GM19438 (cell line): ENCODE data around the gene STH.
"Not testable (repeated sequence)": the region's sequence is repeated elsewhere in the genome, so short reads cannot be mapped to it uniquely, and the experiment has no call there.

Experiments used
- ATAC-seq: cut with Tn5 transposase; IDR thresholded peaks from one replicate; pipeline ENCODE4 v1.9.1; 2021; ENCODE audit warnings: low read depth; ENCODE audit not compliant: unreplicated experiment

The STH gene

DNA sequence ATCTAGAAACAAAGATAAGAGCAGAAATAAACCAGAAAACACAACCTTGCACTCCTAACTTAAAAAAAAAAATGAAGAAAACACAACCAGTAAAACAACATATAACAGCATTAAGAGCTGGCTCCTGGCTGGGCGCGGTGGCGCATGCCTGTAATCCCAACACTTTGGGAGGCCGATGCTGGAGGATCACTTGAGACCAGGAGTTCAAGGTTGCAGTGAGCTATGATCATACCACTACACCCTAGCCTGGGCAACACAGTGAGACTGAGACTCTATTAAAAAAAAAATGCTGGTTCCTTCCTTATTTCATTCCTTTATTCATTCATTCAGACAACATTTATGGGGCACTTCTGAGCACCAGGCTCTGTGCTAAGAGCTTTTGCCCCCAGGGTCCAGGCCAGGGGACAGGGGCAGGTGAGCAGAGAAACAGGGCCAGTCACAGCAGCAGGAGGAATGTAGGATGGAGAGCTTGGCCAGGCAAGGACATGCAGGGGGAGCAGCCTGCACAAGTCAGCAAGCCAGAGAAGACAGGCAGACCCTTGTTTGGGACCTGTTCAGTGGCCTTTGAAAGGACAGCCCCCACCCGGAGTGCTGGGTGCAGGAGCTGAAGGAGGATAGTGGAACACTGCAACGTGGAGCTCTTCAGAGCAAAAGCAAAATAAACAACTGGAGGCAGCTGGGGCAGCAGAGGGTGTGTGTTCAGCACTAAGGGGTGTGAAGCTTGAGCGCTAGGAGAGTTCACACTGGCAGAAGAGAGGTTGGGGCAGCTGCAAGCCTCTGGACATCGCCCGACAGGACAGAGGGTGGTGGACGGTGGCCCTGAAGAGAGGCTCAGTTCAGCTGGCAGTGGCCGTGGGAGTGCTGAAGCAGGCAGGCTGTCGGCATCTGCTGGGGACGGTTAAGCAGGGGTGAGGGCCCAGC, 2.6 kb downstream of the STH start:
- no peak for ATAC-seq

DNA sequence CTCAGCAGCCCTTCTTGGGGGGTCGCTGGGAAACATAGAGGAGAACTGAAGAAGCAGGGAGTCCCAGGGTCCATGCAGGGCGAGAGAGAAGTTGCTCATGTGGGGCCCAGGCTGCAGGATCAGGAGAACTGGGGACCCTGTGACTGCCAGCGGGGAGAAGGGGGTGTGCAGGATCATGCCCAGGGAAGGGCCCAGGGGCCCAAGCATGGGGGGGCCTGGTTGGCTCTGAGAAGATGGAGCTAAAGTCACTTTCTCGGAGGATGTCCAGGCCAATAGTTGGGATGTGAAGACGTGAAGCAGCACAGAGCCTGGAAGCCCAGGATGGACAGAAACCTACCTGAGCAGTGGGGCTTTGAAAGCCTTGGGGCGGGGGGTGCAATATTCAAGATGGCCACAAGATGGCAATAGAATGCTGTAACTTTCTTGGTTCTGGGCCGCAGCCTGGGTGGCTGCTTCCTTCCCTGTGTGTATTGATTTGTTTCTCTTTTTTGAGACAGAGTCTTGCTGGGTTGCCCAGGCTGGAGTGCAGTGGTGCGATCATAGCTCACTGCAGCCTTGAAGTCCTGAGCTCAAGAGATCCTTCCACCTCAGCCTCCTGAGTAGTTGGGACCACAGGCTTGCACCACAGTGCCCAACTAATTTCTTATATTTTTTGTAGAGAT, 3.4 kb downstream of the STH start:
- no peak for ATAC-seq

DNA sequence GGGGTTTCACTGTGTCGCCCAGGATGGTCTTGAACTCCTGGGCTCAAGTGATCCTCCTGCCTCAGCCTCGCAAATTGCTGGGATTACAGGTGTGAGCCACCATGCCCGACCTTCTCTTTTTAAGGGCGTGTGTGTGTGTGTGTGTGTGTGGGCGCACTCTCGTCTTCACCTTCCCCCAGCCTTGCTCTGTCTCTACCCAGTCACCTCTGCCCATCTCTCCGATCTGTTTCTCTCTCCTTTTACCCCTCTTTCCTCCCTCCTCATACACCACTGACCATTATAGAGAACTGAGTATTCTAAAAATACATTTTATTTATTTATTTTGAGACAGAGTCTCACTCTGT, 3.9 kb downstream of the STH start:
- no peak for ATAC-seq

DNA sequence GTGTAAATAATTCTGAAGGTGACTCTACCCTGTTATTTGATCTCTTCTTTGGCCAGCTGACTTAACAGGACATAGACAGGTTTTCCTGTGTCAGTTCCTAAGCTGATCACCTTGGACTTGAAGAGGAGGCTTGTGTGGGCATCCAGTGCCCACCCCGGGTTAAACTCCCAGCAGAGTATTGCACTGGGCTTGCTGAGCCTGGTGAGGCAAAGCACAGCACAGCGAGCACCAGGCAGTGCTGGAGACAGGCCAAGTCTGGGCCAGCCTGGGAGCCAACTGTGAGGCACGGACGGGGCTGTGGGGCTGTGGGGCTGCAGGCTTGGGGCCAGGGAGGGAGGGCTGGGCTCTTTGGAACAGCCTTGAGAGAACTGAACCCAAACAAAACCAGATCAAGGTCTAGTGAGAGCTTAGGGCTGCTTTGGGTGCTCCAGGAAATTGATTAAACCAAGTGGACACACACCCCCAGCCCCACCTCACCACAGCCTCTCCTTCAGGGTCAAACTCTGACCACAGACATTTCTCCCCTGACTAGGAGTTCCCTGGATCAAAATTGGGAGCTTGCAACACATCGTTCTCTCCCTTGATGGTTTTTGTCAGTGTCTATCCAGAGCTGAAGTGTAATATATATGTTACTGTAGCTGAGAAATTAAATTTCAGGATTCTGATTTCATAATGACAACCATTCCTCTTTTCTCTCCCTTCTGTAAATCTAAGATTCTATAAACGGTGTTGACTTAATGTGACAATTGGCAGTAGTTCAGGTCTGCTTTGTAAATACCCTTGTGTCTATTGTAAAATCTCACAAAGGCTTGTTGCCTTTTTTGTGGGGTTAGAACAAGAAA, 5.1 kb downstream of the STH start:
- no peak for ATAC-seq

DNA sequence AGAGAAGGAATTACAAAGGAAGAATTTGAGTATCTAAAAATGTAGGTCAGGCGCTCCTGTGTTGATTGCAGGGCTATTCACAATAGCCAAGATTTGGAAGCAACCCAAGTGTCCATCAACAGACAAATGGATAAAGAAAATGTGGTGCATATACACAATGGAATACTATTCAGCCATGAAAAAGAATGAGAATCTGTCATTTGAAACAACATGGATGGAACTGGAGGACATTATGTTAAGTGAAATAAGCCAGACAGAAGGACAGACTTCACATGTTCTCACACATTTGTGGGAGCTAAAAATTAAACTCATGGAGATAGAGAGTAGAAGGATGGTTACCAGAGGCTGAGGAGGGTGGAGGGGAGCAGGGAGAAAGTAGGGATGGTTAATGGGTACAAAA, 7.0 kb downstream of the STH start:
- not testable (repeated sequence) for ATAC-seq

DNA sequence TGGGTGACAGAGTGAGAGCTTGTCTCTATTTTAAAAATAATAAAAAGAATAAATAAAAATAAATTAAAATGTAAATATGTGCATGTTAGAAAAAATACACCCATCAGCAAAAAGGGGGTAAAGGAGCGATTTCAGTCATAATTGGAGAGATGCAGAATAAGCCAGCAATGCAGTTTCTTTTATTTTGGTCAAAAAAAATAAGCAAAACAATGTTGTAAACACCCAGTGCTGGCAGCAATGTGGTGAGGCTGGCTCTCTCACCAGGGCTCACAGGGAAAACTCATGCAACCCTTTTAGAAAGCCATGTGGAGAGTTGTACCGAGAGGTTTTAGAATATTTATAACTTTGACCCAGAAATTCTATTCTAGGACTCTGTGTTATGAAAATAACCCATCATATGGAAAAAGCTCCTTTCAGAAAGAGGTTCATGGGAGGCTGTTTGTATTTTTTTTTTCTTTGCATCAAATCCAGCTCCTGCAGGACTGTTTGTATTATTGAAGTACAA, 8.5 kb downstream of the STH start:
- no peak for ATAC-seq

DNA sequence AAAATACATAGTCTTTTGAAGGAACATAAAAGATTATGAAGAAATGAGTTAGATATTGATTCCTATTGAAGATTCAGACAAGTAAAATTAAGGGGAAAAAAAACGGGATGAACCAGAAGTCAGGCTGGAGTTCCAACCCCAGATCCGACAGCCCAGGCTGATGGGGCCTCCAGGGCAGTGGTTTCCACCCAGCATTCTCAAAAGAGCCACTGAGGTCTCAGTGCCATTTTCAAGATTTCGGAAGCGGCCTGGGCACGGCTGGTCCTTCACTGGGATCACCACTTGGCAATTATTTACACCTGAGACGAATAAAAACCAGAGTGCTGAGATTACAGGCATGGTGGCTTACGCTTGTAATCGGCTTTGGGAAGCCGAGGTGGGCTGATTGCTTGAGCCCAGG, 9.5 kb downstream of the STH start:
- ATAC-seq = no peak

DNA sequence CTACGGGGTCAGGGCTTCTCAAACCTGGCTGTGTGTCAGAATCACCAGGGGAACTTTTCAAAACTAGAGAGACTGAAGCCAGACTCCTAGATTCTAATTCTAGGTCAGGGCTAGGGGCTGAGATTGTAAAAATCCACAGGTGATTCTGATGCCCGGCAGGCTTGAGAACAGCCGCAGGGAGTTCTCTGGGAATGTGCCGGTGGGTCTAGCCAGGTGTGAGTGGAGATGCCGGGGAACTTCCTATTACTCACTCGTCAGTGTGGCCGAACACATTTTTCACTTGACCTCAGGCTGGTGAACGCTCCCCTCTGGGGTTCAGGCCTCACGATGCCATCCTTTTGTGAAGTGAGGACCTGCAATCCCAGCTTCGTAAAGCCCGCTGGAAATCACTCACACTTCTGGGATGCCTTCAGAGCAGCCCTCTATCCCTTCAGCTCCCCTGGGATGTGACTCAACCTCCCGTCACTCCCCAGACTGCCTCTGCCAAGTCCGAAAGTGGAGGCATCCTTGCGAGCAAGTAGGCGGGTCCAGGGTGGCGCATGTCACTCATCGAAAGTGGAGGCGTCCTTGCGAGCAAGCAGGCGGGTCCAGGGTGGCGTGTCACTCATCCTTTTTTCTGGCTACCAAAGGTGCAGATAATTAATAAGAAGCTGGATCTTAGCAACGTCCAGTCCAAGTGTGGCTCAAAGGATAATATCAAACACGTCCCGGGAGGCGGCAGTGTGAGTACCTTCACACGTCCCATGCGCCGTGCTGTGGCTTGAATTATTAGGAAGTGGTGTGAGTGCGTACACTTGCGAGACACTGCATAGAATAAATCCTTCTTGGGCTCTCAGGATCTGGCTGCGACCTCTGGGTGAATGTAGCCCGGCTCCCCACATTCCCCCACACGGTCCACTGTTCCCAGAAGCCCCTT, 10.9 kb downstream of the STH start:
- ATAC-seq = no peak

DNA sequence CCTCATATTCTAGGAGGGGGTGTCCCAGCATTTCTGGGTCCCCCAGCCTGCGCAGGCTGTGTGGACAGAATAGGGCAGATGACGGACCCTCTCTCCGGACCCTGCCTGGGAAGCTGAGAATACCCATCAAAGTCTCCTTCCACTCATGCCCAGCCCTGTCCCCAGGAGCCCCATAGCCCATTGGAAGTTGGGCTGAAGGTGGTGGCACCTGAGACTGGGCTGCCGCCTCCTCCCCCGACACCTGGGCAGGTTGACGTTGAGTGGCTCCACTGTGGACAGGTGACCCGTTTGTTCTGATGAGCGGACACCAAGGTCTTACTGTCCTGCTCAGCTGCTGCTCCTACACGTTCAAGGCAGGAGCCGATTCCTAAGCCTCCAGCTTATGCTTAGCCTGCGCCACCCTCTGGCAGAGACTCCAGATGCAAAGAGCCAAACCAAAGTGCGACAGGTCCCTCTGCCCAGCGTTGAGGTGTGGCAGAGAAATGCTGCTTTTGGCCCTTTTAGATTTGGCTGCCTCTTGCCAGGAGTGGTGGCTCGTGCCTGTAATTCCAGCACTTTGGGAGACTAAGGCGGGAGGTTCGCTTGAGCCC, 11.6 kb downstream of the STH start:
- ATAC-seq = no peak

DNA sequence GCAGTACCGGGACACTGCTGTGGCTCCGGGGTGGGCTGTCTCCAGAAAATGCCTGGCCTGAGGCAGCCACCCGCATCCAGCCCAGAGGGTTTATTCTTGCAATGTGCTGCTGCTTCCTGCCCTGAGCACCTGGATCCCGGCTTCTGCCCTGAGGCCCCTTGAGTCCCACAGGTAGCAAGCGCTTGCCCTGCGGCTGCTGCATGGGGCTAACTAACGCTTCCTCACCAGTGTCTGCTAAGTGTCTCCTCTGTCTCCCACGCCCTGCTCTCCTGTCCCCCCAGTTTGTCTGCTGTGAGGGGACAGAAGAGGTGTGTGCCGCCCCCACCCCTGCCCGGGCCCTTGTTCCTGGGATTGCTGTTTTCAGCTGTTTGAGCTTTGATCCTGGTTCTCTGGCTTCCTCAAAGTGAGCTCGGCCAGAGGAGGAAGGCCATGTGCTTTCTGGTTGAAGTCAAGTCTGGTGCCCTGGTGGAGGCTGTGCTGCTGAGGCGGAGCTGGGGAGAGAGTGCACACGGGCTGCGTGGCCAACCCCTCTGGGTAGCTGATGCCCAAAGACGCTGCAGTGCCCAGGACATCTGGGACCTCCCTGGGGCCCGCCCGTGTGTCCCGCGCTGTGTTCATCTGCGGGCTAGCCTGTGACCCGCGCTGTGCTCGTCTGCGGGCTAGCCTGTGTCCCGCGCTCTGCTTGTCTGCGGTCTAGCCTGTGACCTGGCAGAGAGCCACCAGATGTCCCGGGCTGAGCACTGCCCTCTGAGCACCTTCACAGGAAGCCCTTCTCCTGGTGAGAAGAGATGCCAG, 12.9 kb downstream of the STH start:
- no peak for ATAC-seq

DNA sequence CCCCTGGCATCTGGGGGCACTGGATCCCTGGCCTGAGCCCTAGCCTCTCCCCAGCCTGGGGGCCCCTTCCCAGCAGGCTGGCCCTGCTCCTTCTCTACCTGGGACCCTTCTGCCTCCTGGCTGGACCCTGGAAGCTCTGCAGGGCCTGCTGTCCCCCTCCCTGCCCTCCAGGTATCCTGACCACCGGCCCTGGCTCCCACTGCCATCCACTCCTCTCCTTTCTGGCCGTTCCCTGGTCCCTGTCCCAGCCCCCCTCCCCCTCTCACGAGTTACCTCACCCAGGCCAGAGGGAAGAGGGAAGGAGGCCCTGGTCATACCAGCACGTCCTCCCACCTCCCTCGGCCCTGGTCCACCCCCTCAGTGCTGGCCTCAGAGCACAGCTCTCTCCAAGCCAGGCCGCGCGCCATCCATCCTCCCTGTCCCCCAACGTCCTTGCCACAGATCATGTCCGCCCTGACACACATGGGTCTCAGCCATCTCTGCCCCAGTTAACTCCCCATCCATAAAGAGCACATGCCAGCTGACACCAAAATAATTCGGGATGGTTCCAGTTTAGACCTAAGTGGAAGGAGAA, 13.5 kb downstream of the STH start:
- ATAC-seq = no peak

DNA sequence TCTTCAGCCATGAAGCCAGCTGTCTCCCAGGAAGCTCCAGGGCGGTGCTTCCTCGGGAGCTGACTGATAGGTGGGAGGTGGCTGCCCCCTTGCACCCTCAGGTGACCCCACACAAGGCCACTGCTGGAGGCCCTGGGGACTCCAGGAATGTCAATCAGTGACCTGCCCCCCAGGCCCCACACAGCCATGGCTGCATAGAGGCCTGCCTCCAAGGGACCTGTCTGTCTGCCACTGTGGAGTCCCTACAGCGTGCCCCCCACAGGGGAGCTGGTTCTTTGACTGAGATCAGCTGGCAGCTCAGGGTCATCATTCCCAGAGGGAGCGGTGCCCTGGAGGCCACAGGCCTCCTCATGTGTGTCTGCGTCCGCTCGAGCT, 14.1 kb downstream of the STH start:
- ATAC-seq = no peak

DNA sequence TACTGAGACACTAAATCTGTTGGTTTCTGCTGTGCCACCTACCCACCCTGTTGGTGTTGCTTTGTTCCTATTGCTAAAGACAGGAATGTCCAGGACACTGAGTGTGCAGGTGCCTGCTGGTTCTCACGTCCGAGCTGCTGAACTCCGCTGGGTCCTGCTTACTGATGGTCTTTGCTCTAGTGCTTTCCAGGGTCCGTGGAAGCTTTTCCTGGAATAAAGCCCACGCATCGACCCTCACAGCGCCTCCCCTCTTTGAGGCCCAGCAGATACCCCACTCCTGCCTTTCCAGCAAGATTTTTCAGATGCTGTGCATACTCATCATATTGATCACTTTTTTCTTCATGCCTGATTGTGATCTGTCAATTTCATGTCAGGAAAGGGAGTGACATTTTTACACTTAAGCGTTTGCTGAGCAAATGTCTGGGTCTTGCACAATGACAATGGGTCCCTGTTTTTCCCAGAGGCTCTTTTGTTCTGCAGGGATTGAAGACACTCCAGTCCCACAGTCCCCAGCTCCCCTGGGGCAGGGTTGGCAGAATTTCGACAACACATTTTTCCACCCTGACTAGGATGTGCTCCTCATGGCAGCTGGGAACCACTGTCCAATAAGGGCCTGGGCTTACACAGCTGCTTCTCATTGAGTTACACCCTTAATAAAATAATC, 14.6 kb downstream of the STH start:
- ATAC-seq = no peak

DNA sequence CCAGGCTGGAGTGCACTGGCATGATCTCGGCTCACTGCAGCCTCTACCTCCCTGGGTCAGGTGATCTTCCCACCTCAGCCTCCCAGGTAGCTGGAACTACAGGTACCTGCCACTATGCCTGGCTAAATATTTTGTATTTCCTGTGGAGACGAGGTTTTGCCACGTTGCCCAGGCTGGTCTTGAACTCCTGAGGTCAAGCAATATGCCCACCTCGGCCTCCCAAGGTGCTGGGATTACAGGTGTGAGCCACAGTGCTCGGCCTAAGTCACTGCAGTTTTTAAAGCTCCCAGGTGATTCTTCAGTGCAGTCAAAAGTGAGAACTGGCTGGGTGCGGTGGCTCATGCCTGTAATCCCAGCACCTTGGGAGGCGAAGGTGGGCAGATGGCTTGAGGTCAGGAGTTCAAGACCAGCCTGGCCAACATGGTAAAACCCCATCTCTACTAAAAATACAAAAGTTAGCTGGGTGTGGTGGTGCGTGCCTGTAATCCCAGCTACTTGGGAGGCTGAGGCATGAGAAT, 20.4 kb downstream of the STH start:
- not testable (repeated sequence) for ATAC-seq

DNA sequence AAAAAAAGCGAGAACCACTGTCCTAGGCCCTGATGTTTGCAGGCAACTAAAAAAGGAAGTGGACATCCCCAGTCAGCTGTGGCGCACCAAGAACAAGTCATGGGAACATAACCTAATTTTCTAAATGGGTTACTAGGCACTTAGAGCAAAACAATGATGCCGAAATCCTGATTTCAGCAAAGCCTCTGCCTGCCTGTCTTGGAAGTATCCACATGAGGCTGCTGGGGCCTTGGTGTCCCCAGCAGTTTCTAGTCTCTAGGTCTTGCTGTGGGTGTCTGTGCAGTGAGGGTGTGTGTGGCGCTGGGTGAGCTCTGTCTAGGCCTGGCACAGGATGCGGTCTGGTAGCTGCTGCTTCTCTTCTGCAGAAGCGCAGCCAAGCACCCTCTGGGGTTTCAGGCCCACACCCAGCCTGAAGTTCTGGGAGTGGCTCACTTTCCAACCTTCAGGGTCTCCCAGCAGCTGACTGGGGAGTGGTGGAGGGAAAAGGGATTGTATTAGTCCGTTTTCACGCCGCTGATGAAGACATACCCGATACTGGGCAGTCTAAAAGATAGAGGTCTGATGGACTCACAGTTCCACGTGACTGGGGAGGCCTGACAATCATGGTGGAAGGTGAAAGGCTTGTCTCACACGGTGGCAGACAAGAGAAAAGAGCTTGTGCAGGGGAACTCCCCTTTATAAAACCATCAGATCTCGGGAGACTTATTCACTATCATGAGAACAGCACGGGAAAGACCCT, 21.1 kb downstream of the STH start:
- no peak for ATAC-seq

DNA sequence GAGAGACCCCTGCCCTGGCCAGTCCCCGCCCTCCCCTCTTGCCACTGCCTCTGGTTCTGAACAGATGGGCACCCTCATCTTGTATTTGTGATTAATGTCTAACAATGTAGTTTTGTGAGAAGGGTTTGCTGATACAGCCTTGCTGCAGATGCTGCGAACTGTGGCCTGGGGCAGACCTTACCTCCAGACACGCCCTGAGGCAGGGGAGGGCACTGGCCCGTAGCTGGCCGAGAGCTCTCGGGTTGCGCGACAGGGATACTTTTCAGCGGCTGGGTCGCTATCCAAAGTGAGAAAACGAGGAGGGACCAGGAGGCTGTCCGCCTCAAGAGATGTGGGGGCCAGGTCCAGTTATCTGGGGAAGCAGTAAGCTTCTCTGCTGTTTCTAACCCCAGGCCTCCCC, 21.9 kb downstream of the STH start:
- no peak for ATAC-seq

DNA sequence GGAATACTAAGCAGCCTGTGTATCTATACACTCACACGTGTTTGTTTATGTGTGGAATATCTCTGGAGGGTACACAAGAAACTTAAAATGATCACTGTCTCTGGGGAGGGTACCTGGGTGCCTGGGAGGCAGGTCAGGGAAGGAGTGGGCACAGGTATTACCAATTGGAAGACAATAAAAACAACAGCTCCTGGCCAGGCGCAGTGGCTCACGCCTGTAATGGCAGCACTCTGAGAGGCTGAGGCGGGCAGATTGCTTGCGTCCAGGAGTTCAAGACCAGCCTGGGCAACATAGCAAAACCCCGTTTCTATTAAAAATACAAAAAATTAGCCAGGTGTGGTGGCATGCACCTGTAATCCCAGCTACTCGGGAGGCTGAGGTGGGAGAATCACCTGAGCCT, 24.3 kb downstream of the STH start:
- ATAC-seq = not testable (repeated sequence)
